H1 (cell line): Measurements from ENCODE around the gene NPM1. TPM values are rescaled to one million over a fixed set of nuclear protein-coding genes. Genes with fewer than 3 reads are reported as not detected.

Experiments
- CTCF ChIA-PET: fragments of 300-600 bp; sonication (Branson Sonifier 250); formaldehyde crosslinking; loops from one replicate; lab custom pipeline; 2021; ENCODE audit not compliant: partially characterized antibody; lab: Charles Lee
- POLR2A ChIA-PET: fragments of 300-600 bp; sonication (Branson Sonifier 250); formaldehyde crosslinking; loops from one replicate; lab custom pipeline; 2021; ENCODE audit warnings: inconsistent platforms; ENCODE audit not compliant: partially characterized antibody; lab: Charles Lee
- DNase-seq, 2 experiments: peaks; one replicate each; pipeline versions ENCODE4 v3.0.0 to v3.0.0-alpha.2; 2010 to 2022; ENCODE audit warnings: low spot score in 2 of 2, low read depth in 1 of 2, mixed read lengths in 1 of 2
- FAIRE-seq: peaks from 2 replicates; lab custom pipeline; 2011; peaks lifted over from hg19 to GRCh38; lab: Jason Lieb, UNC
- H2AFZ ChIP-seq: 2 replicates; pipeline ENCODE4 v1.8.1; 2012; ENCODE audit warnings: low read length, inconsistent platforms
- H2AK5ac ChIP-seq: 2 replicates; pipeline ENCODE4 v1.6.1; 2013; ENCODE audit warnings: low read depth, low read length
- H2BK120ac ChIP-seq: replicated peaks from 2 replicates; pipeline ENCODE3; 2013; ENCODE audit warnings: low read depth, low read length, inconsistent platforms
- H2BK12ac ChIP-seq: 2 replicates; pipeline ENCODE4 v1.6.1; 2013; ENCODE audit warnings: low read depth, low read length
- H2BK15ac ChIP-seq: 2 replicates; pipeline ENCODE4 v1.6.1; 2013; ENCODE audit warnings: low read length
- H2BK20ac ChIP-seq: 2 replicates; pipeline ENCODE4 v1.6.1; 2013; ENCODE audit warnings: low read length
- H2BK5ac ChIP-seq: 2 replicates; pipeline ENCODE4 v1.6.1; 2013; ENCODE audit warnings: low read depth, low read length
- H3K14ac ChIP-seq: 2 replicates; pipeline ENCODE4 v1.6.1; 2013; ENCODE audit warnings: inconsistent platforms; ENCODE audit not compliant: insufficient read length
- H3K18ac ChIP-seq: 2 replicates; pipeline ENCODE4 v1.6.1; 2013; ENCODE audit warnings: low read length; ENCODE audit errors: extremely low read depth
- H3K23ac ChIP-seq: 2 replicates; pipeline ENCODE4 v1.6.1; 2013; ENCODE audit warnings: inconsistent platforms; ENCODE audit not compliant: insufficient read length
- H3K23me2 ChIP-seq: 2 replicates; pipeline ENCODE4 v1.6.1; 2013; ENCODE audit warnings: low read depth, low read length
- H3K27ac ChIP-seq: 2 replicates; pipeline ENCODE4 v1.6.1; 2011; ENCODE audit warnings: low read depth, low read length, inconsistent platforms
- H3K27me3 ChIP-seq, 4 experiments: replicated peaks in 1 of 4; 1 replicate in 1 of 4; 2 replicates in 3 of 4; pipeline versions ENCODE4 v1.6.1 to v1.8.1; 2011 to 2013; ENCODE audit warnings: low read length in 3 of 4, mild to moderate bottlenecking in 3 of 4, inconsistent platforms in 2 of 4, mixed read lengths in 2 of 4, moderate library complexity in 1 of 4; ENCODE audit not compliant: control insufficient read depth in 3 of 4, insufficient read depth in 3 of 4; ENCODE audit errors: extremely low read depth in 1 of 4
- H3K36me3 ChIP-seq, 4 experiments: 2 replicates each; pipeline versions ENCODE4 v1.6.1 to v1.8.1; 2011 to 2013; ENCODE audit warnings: mild to moderate bottlenecking in 4 of 4, low read length in 3 of 4, moderate library complexity in 2 of 4, control low read depth in 1 of 4, inconsistent platforms in 1 of 4; ENCODE audit not compliant: insufficient read depth in 4 of 4, control insufficient read depth in 2 of 4
- H3K4ac ChIP-seq: replicated peaks from 2 replicates; pipeline ENCODE3; 2013; ENCODE audit warnings: low read length, low read depth, mixed read lengths, inconsistent platforms; ENCODE audit not compliant: insufficient read length
- H3K4me1 ChIP-seq, 4 experiments: replicated peaks in 1 of 4; 1 replicate in 1 of 4; 2 replicates in 3 of 4; pipeline versions ENCODE4 v1.6.1 to v1.8.1; 2011 to 2013; ENCODE audit warnings: low read length in 3 of 4, inconsistent platforms in 2 of 4, mixed read lengths in 1 of 4; ENCODE audit not compliant: insufficient read depth in 4 of 4, control insufficient read depth in 3 of 4
- H3K4me2 ChIP-seq, 2 experiments: 2 replicates each; pipeline versions ENCODE4 v1.6.1 to v1.8.1; 2011 to 2013; ENCODE audit warnings: low read depth in 2 of 2, low read length in 2 of 2, control low read depth in 1 of 2, inconsistent platforms in 1 of 2, mild to moderate bottlenecking in 1 of 2; ENCODE audit not compliant: insufficient read depth in 1 of 2
- H3K4me3 ChIP-seq, 4 experiments: fragments of 200-600, 300-600 bp in 1 of 4; sonication (generic), shearing (Covaris generic), sonication (Bioruptor Twin) in 1 of 4; 2 replicates each; pipeline versions ENCODE4 v1.5.1 to v1.8.1; 2011 to 2016; ENCODE audit warnings: low read length in 4 of 4, low read depth in 3 of 4, control low read depth in 2 of 4, inconsistent platforms in 2 of 4, mild to moderate bottlenecking in 2 of 4, mixed read lengths in 1 of 4, moderate library complexity in 1 of 4; ENCODE audit not compliant: insufficient read depth in 2 of 4; ENCODE audit errors: extremely low read depth in 1 of 4
- H3K56ac ChIP-seq: replicated peaks from 2 replicates; pipeline ENCODE3; 2013; ENCODE audit warnings: low read depth, mild to moderate bottlenecking, mixed read lengths, low read length, inconsistent platforms; ENCODE audit not compliant: insufficient read length
- H3K79me1 ChIP-seq: 2 replicates; pipeline ENCODE4 v1.6.1; 2013; ENCODE audit warnings: low read depth, low read length, control low read depth
- H3K79me2 ChIP-seq, 2 experiments: 2 replicates each; pipeline versions ENCODE4 v1.6.1 to v1.8.1; 2012 to 2013; ENCODE audit warnings: low read length in 2 of 2, mild to moderate bottlenecking in 2 of 2, inconsistent platforms in 1 of 2; ENCODE audit not compliant: insufficient read depth in 2 of 2, control insufficient read depth in 1 of 2
- H3K9ac ChIP-seq, 4 experiments: replicated peaks in 1 of 4; 1 replicate in 1 of 4; 2 replicates in 3 of 4; pipeline versions ENCODE4 v1.6.1 to v1.8.1; 2011 to 2013; ENCODE audit warnings: low read depth in 3 of 4, low read length in 3 of 4, control low read depth in 2 of 4, mild to moderate bottlenecking in 2 of 4, moderate library complexity in 2 of 4, inconsistent platforms in 1 of 4; ENCODE audit errors: extremely low read depth in 1 of 4
- H3K9me3 ChIP-seq, 2 experiments: 2 replicates each; pipeline versions ENCODE4 v1.6.1 to v1.8.1; 2012 to 2013; ENCODE audit warnings: mild to moderate bottlenecking in 2 of 2, moderate library complexity in 2 of 2, control low read depth in 1 of 2, inconsistent platforms in 1 of 2, low read depth in 1 of 2, low read length in 1 of 2, mixed read lengths in 1 of 2; ENCODE audit not compliant: insufficient read depth in 2 of 2
- H4K20me1 ChIP-seq, 2 experiments: replicated peaks in 1 of 2; 2 replicates each; pipeline versions ENCODE3 to v1.8.1; 2011 to 2013; ENCODE audit warnings: inconsistent platforms in 2 of 2, low read length in 2 of 2, mild to moderate bottlenecking in 1 of 2; ENCODE audit not compliant: insufficient read depth in 2 of 2, control insufficient read depth in 1 of 2
- H4K5ac ChIP-seq: 2 replicates; pipeline ENCODE4 v1.6.1; 2013; ENCODE audit warnings: low read length, low read depth, mixed read lengths, inconsistent platforms; ENCODE audit not compliant: insufficient read length
- H4K8ac ChIP-seq: 2 replicates; pipeline ENCODE4 v1.8.0; 2013; ENCODE audit warnings: mild to moderate bottlenecking, moderate library complexity, low read length, inconsistent platforms; ENCODE audit not compliant: insufficient read depth; ENCODE audit errors: extremely low read depth
- H4K91ac ChIP-seq: replicated peaks from 2 replicates; pipeline ENCODE3; 2013; ENCODE audit warnings: low read length, mixed read lengths, inconsistent platforms; ENCODE audit not compliant: insufficient read length
- ATF2 ChIP-seq: IDR thresholded peaks from 2 replicates; pipeline ENCODE4 v1.6.1; 2012; ENCODE audit warnings: low read length, inconsistent platforms
- CTCF ChIP-seq, 3 experiments: IDR thresholded peaks; 1 replicate in 2 of 3; 2 replicates in 1 of 3; pipeline versions ENCODE4 v1.5.1 to v1.6.1; 2011; ENCODE audit warnings: low read length in 3 of 3, mild to moderate bottlenecking in 3 of 3, inconsistent platforms in 2 of 3, low read depth in 1 of 3, moderate library complexity in 1 of 3; ENCODE audit not compliant: insufficient read depth in 1 of 3; ENCODE audit errors: control extremely low read depth in 1 of 3
- RAD21 ChIP-seq, 2 experiments: IDR thresholded peaks in 1 of 2; conservative IDR thresholded peaks in 1 of 2; 2 replicates each; pipeline ENCODE4 v1.6.1; 2011; ENCODE audit warnings: low read depth in 2 of 2, low read length in 2 of 2, improper control_type of control experiment in 1 of 2, inconsistent platforms in 1 of 2, mild to moderate bottlenecking in 1 of 2, moderate library complexity in 1 of 2
- SP1 ChIP-seq: IDR thresholded peaks from 2 replicates; pipeline ENCODE4 v1.6.1; 2011; ENCODE audit warnings: low read depth, low read length
- TAF1 ChIP-seq: IDR thresholded peaks from 2 replicates; pipeline ENCODE4 v1.6.1; 2011; ENCODE audit warnings: mild to moderate bottlenecking, low read depth, low read length
- ZNF274 ChIP-seq: IDR thresholded peaks from 2 replicates; pipeline ENCODE4 v1.7.0; 2012; ENCODE audit warnings: low read length, borderline replicate concordance; ENCODE audit errors: extremely low read depth
- WGBS, 2 experiments: shearing (Covaris generic) in 1 of 2; methylation state at CpG; one replicate each; pipeline versions ENCODE4 v1.1.6 to v1.1.7; 2013 to 2015; ENCODE audit warnings: low lambda C conversion rate in 2 of 2, mixed read lengths in 2 of 2, inconsistent platforms in 1 of 2, low coverage in 1 of 2, missing lambda C conversion rate in 1 of 2; ENCODE audit not compliant: insufficient replicate concordance in 2 of 2, insufficient coverage in 1 of 2, insufficient read length in 1 of 2; ENCODE audit errors: extremely low coverage in 1 of 2, missing lambda C conversion rate in 1 of 2; 5-methylcytosine and 5-hydroxymethylcytosine counted together
- polyA plus RNA-seq, 7 experiments: library from polyadenylated mRNA; depleted of rRNA in 3 of 7; stranded (reverse) in 5 of 7; unstranded in 2 of 7; fragments of >200 nt in 5 of 7; fragments of 200-250 nt in 2 of 7; gene quantifications; 1 replicate in 5 of 7; 2 replicates in 1 of 7; 4 replicates in 1 of 7; pipeline versions ENCODE4 v1.2.1 to v1.2.3, GENCODE V29; 2011 to 2013; ENCODE audit warnings: missing spikeins in 2 of 7, mixed read lengths in 2 of 7
- total RNA-seq: library from RNA; stranded (reverse); fragmentation: NEBNext Ultra II Directional; extraction: Animal tissue kit (Norgen Biotek cat#: 25700); gene quantifications from 2 replicates; pipeline ENCODE4 v1.2.1, GENCODE V29; 2021

Gene NPM1
- total and polyA plus RNA-seq, 2 of the 8 experiments (the other 6 are each of a cell fraction or from before 2014, with no cell fraction given), result 2,182 to 4,042 TPM

GRCh38 chr5:171365351-171365750 lies 22.3 kb upstream of the NPM1 start:
- Histone ChIP-seq H4K5ac (no peak overlapping the region), H3K14ac (no peak overlapping the region), H2BK120ac (no peak overlapping the region), H3K79me1 (no peaks in the 10 kb centered on the region), H2BK15ac (no peak overlapping the region), H4K20me1 (no peaks in the 10 kb centered on the region), H3K9me3 (no peaks in the 10 kb centered on the region), H3K23me2 (no peaks in the 10 kb centered on the region), H3K18ac (no peak overlapping the region), H2BK5ac (no peak overlapping the region), H3K27ac (no peak overlapping the region), H3K4me3 (no peak overlapping the region), H4K8ac (no peak overlapping the region), H3K9ac (no peak overlapping the region), H3K79me2 (no peaks in the 10 kb centered on the region), H3K4me1 (no peaks in the 10 kb centered on the region), H3K4ac (no peak overlapping the region), H4K91ac (no peak overlapping the region), H2BK12ac (no peak overlapping the region), H3K27me3 (no peaks in the 10 kb centered on the region), H3K23ac (no peak overlapping the region), H3K36me3 (no peaks in the 10 kb centered on the region), H3K56ac (no peak overlapping the region), H2AFZ (no peak overlapping the region), H2AK5ac (no peak overlapping the region), H2BK20ac (no peak overlapping the region), H3K4me2 (no peak overlapping the region)
- FAIRE-seq (no peak), DNase-seq (peak in 1 of 2 experiments; percentile 53)
- ChIA-PET CTCF (interaction anchor here (0.5 to 4.3 kb wide), 24 partner anchors 8 to 574 kb away, joined by 3 to 23 read pairs (median 4); partner anchors contain the start of gene NPM1), POLR2A (interaction anchor here (1.0 to 10.9 kb wide), 4 partner anchors 23 to 34 kb away, joined by 4 to 105 read pairs (median 4); partner anchors contain the start of gene NPM1)
- WGBS, 2 experiments, result 51% methylated on average over 7 of the region's 7 CpGs; no CpG with 5 or more reads in 1 of the 2 experiments
- TF ChIP-seq ATF2 (no peak), RAD21 (IDR thresholded peaks at IDR 0.05 in 1 of 2, conservative IDR thresholded peaks at IDR 0.05 in 1 of 2; ENCODE audit: low read depth in 2 of 2, low read length in 2 of 2) (peak; percentile 55 to 68), CTCF (IDR thresholded peaks at IDR 0.05; ENCODE audit: control extremely low read depth in 1 of 3, insufficient read depth in 1 of 3, low read depth in 1 of 3, low read length in 3 of 3) (peak; percentile 5 to 68 (median 54)), TAF1 (no peak), SP1 (0 out of 2 replicates have a peak, but pooled peaks have one; percentile 41), ZNF274 (no peak)
